ENCODE measurements around the gene TNIK. TPM values are rescaled to one million over a fixed set of nuclear protein-coding genes. Genes with fewer than 3 reads are reported as not detected.

The TNIK gene
- total and polyA plus RNA-seq, 10 of the 15 experiments (the other 5 are each of a cell fraction or from before 2014, with no cell fraction given): 13.9 to 74.3 (median 48.2) TPM

DNA sequence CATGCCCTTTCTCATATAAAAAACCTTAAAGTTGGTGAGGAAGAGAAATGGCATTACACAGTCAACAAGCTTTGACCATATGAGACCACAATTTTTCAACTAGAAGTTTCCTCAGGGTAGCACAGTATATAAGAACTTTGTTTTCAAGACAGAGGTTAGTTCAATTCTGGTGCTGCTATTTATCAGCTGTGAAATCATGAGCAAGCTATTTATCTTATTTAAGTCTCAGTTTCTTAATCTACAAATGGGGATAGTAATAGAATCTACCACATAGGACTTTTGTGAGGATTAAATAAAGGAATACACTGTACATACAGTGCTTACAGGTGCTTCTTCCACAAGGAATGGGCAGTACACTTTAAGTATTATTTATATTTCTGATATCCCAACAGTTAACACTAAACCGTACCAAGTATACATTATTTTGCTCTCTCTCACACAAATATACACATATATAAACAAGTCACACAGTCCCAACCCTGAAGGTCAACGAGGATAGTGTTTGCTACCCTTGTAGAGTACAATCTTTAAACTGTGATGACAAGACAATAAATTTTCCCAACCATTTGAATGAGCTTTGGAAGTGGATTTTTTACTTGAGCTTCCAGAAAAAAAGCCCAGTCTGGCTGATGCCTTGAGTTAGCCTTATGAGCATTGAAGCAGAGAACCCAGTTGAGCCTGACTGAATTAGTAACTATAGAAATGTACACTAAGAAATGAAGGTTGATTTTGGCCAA is 178.8 kb downstream of the TNIK start:
- DNase-seq (ENCODE audit: low read depth, low spot score): no peak
- BruUV-seq (replicated peaks): no TSS peak
- POLR2A ChIA-PET: interaction anchor here (0.6 to 6.9 kb wide), 14 partner anchors 9 to 1017 kb away, joined by 3 to 37 read pairs (median 4); no protein-coding TSS in a partner anchor
- SMC1A ChIA-PET (ENCODE audit: uncharacterized antibody, unreplicated experiment): interaction anchor here (1.0 to 28.2 kb wide), 11 partner anchors 12 to 285 kb away, joined by 3 to 657 read pairs (median 7); no protein-coding TSS in a partner anchor
- Histone ChIP-seq H3K4me1 (ENCODE audit: control insufficient read depth, insufficient read depth, low read length) (peaks cover 63% of the 10 kb centered on the region), H3K36me3 (ENCODE audit: control insufficient read depth in 2 of 2, insufficient read depth in 2 of 2, low read length in 1 of 2) (no peaks in the 10 kb centered on the region; a peak in 1 of 4 replicates), H4K20me1 (ENCODE audit: control insufficient read depth, insufficient read depth) (no peaks in the 10 kb centered on the region), H3K9ac (ENCODE audit: control insufficient read depth, insufficient read depth, low read length) (peak overlapping the region; percentile 77; the same call in 1 of the 2 replicates), H3K4me3 (no peak overlapping the region), H3K9me3 (replicated peaks; ENCODE audit: control insufficient read depth, insufficient read depth, low read length) (no peaks in the 10 kb centered on the region), H3K4me2 (ENCODE audit: control insufficient read depth, insufficient read depth) (peak overlapping the region; percentile 71), H3K27me3 (replicated peaks in 1 of 2; ENCODE audit: control insufficient read depth in 2 of 2, insufficient read depth in 2 of 2, low read length in 1 of 2) (no peaks in the 10 kb centered on the region), H3K79me2 (ENCODE audit: control insufficient read depth, insufficient read depth, low read length) (peaks cover 92% of the 10 kb centered on the region), H3K27ac (ENCODE audit: control insufficient read depth, insufficient read depth) (peak overlapping the region; percentile 96), H2AFZ (ENCODE audit: control insufficient read depth, low read depth, low read length) (no peak overlapping the region)
- peak; percentile 41 for FAIRE-seq
- 28% methylated on average over 2 of the region's 2 CpGs for WGBS (ENCODE audit: insufficient coverage, insufficient replicate concordance, low lambda C conversion rate, missing lambda C conversion rate)
- no peak for ATAC-seq
- in situ Hi-C loops (cut with MboI) (no loop called here), intact Hi-C loops (cut with micrococcal nuclease; ENCODE audit: unreplicated experiment) (loop anchor here (5.0 to 10.0 kb wide), 2 partner anchors 34 to 283 kb away; no protein-coding TSS in a partner anchor)
- RAD21 ChIA-PET (ENCODE audit: unreplicated experiment): interaction anchor here (1.0 to 10.2 kb wide), 13 partner anchors 13 to 180 kb away, joined by 3 to 97 read pairs (median 4); no protein-coding TSS in a partner anchor
- CTCF ChIA-PET: interaction anchor here (0.7 to 1.9 kb wide), 12 partner anchors 9 to 284 kb away, joined by 3 to 5 read pairs (median 3); no protein-coding TSS in a partner anchor
- 0 out of 2 replicates have a peak, but pooled peaks have one; percentile 22 for TF ChIP-seq PML (IDR thresholded peaks at IDR 0.05; ENCODE audit: low read length)
- TF ChIP-seq, protein P1, sequence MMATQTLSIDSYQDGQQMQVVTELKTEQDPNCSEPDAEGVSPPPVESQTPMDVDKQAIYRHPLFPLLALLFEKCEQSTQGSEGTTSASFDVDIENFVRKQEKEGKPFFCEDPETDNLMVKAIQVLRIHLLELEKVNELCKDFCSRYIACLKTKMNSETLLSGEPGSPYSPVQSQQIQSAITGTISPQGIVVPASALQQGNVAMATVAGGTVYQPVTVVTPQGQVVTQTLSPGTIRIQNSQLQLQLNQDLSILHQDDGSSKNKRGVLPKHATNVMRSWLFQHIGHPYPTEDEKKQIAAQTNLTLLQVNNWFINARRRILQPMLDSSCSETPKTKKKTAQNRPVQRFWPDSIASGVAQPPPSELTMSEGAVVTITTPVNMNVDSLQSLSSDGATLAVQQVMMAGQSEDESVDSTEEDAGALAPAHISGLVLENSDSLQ (IDR thresholded peaks at IDR 0.05): no peak
- TF ChIP-seq, protein P2, sequence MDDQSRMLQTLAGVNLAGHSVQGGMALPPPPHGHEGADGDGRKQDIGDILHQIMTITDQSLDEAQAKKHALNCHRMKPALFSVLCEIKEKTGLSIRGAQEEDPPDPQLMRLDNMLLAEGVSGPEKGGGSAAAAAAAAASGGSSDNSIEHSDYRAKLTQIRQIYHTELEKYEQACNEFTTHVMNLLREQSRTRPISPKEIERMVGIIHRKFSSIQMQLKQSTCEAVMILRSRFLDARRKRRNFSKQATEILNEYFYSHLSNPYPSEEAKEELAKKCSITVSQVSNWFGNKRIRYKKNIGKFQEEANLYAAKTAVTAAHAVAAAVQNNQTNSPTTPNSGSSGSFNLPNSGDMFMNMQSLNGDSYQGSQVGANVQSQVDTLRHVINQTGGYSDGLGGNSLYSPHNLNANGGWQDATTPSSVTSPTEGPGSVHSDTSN (IDR thresholded peaks at IDR 0.05; ENCODE audit: insufficient replicate concordance, low read depth, low read length): no peak
- TF ChIP-seq, protein P3, sequence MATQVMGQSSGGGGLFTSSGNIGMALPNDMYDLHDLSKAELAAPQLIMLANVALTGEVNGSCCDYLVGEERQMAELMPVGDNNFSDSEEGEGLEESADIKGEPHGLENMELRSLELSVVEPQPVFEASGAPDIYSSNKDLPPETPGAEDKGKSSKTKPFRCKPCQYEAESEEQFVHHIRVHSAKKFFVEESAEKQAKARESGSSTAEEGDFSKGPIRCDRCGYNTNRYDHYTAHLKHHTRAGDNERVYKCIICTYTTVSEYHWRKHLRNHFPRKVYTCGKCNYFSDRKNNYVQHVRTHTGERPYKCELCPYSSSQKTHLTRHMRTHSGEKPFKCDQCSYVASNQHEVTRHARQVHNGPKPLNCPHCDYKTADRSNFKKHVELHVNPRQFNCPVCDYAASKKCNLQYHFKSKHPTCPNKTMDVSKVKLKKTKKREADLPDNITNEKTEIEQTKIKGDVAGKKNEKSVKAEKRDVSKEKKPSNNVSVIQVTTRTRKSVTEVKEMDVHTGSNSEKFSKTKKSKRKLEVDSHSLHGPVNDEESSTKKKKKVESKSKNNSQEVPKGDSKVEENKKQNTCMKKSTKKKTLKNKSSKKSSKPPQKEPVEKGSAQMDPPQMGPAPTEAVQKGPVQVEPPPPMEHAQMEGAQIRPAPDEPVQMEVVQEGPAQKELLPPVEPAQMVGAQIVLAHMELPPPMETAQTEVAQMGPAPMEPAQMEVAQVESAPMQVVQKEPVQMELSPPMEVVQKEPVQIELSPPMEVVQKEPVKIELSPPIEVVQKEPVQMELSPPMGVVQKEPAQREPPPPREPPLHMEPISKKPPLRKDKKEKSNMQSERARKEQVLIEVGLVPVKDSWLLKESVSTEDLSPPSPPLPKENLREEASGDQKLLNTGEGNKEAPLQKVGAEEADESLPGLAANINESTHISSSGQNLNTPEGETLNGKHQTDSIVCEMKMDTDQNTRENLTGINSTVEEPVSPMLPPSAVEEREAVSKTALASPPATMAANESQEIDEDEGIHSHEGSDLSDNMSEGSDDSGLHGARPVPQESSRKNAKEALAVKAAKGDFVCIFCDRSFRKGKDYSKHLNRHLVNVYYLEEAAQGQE (IDR thresholded peaks at IDR 0.05; ENCODE audit: low read depth, low read length): no peak
- no peak for TF ChIP-seq TCF12 (IDR thresholded peaks at IDR 0.05; ENCODE audit: low read depth, low read length)
- TF ChIP-seq, protein P4, sequence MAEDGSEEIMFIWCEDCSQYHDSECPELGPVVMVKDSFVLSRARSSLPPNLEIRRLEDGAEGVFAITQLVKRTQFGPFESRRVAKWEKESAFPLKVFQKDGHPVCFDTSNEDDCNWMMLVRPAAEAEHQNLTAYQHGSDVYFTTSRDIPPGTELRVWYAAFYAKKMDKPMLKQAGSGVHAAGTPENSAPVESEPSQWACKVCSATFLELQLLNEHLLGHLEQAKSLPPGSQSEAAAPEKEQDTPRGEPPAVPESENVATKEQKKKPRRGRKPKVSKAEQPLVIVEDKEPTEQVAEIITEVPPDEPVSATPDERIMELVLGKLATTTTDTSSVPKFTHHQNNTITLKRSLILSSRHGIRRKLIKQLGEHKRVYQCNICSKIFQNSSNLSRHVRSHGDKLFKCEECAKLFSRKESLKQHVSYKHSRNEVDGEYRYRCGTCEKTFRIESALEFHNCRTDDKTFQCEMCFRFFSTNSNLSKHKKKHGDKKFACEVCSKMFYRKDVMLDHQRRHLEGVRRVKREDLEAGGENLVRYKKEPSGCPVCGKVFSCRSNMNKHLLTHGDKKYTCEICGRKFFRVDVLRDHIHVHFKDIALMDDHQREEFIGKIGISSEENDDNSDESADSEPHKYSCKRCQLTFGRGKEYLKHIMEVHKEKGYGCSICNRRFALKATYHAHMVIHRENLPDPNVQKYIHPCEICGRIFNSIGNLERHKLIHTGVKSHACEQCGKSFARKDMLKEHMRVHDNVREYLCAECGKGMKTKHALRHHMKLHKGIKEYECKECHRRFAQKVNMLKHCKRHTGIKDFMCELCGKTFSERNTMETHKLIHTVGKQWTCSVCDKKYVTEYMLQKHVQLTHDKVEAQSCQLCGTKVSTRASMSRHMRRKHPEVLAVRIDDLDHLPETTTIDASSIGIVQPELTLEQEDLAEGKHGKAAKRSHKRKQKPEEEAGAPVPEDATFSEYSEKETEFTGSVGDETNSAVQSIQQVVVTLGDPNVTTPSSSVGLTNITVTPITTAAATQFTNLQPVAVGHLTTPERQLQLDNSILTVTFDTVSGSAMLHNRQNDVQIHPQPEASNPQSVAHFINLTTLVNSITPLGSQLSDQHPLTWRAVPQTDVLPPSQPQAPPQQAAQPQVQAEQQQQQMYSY (CRISPR knock-in tag; IDR thresholded peaks at IDR 0.05): no peak

All from GM12878 (cell line).